GM19238 (cell line): ENCODE data around the gene GARS1.
"Not testable (repeated sequence)": the region's sequence is repeated elsewhere in the genome, so short reads cannot be mapped to it uniquely, and the experiment has no call there.

Experiments used
- DNase-seq: peaks from one replicate; pipeline ENCODE4 v3.0.0; 2011; ENCODE audit warnings: low spot score; ENCODE audit not compliant: insufficient read length

Gene GARS1

GRCh38 chr7:30572212-30572841 lies 22.4 kb upstream of the GARS1 start:
- no peak for DNase-seq

DNA sequence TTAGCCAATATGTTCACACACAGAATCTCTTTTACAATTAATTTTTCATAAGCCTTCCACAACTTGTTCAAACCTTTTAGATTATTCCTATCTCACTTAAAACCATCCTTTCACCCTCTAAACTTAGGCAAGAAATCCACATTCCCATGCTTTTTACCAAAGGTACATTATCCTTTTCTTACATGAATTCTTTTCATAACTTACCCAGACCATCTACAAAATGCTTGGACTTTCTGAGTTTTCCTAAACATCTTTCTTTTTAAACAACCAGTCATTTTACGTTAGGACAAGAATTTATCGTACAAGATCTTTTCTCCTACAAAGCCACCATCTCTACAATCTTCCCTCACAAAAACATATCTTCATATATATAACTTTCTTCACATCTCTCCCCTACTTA lies 18.8 kb upstream of the GARS1 start:
- DNase-seq, result no peak

DNA sequence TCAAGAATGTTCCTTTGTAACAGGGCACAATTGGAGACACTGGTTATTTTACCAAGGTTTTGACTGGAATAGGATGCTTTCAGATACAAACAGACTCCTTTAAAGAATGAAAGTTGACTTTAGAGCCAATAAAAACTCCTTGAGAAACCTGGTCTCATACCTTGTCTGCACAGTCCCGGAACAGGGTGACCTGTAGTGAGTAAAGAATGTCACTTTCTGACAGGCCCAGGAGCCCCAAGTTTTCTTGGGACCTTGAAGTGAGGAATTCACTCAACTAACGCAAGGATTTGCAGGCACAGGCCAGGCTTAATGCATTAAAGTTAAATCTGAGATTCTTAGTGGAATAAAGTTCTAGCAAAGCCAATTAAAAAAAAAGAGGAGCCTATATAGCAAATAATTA lies 11.5 kb upstream of the GARS1 start:
- DNase-seq, result no peak

DNA sequence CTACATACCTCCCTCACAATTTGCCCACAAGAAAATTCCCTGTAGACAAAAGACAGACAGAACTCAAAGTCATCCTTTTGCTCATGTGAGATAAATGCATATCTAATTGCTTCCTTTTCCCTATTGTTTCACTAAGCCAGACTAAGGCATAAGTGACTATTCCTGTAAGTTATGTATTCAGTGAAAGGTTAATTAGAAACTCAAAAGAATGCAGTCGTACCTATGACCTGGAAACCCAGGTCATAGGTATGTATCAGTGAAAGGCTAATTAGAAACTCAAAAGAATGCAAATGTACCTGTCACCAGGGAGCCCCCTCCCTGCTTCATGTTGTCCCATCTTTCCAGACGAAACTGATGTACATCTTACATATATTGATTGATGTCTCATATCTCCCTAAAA lies 10.3 kb upstream of the GARS1 start:
- DNase-seq, result no peak

DNA sequence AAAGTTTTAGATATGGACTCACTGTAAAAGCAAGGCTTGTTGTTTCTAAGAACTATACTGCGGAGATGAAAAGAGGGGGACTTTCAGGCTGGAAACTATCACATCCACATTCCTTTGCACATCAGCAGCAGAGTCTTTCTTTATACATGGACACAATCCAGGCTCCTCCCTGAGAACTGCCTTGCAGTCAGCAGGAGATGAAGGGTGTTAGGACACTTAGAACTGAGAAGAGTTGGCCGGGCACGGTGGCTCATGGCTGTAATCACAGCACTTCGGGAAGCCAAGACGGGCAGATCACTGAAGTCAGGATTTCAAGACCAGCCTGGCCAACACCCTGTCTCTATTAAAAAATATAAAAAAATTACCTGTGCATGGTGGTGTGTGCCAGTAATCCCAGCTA lies 9.7 kb upstream of the GARS1 start:
- no peak for DNase-seq

DNA sequence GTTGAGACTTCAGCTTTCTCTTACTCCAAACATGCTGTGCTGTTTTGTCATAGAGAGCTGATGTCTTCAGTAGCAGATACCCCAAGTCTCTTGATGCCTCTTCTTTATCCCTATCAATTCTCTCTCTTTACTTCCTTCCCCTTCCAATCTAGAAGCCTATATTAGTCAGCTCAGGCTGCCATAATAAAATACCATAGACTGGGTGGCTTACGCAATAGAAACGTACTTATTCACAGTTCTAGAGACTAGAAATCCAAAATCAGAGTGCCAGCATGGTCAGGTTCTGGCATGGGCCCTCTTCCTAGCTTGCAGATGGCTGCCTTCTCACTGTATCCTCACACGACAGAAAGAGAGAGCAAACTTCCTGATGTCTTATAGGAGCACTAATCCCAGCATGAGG lies 9.0 kb upstream of the GARS1 start:
- DNase-seq, result no peak

- not testable (repeated sequence) for DNase-seq
Measured at GRCh38 chr7:30587547-30587946, 7.1 kb upstream of the GARS1 start.

DNA sequence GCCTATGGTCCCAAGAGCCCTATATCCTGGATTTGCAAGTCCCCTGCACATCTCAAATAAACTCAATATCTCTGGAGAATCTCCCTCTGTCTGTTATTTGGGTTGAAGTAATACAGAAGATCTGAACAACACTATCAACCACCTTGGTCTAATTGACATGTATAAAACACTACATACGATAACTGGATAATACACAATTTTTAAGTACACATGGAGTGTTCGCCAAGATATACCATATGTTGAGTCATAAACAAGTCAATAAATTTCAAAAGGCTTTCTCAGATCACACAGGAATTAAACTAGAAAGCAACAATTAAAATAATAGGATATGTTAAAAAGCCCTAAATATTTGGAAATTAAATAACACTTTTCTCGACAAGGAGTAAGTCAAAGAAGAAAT lies 5.6 kb upstream of the GARS1 start:
- no peak for DNase-seq

GRCh38 chr7:30594048-30594539 lies 584 bp upstream of the GARS1 start:
- peak; percentile 19 for DNase-seq

- DNase-seq, result no peak
Measured at GRCh38 chr7:30595436-30596013, 847 bp downstream of the GARS1 start.

DNA sequence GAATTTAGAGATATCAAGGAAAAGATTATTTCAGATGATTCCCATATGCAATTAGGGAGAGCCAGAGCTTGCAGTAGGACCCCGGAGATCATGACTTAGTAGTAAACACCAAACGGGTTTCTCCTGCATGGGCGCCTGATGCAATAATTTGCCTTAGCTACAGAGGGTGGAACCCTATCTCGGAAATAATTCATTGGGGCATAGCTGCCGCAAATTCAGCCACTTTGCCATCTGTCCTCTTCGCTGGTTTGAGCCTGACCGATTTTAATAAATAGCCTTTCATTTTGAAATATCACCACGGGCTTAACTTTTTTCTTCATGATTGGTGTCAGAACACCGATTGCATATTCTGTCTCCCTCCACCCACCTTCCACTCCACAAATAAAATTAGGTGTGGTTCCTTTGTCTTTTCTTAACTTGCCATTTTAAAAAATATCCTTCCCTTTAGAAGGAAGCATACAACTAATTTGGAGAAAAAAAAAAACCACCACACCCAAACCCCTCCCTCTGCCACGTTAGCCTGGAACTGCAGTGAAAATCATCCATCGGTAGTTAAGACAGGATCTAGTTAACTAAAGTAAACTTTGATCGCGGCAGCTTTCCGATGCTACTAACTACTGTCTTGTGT lies 1.4 kb downstream of the GARS1 start:
- no peak for DNase-seq

- DNase-seq, result no peak
Measured at GRCh38 chr7:30596721-30597120, 2.0 kb downstream of the GARS1 start.

GRCh38 chr7:30598121-30598876 lies 3.6 kb downstream of the GARS1 start:
- DNase-seq, result no peak

DNA sequence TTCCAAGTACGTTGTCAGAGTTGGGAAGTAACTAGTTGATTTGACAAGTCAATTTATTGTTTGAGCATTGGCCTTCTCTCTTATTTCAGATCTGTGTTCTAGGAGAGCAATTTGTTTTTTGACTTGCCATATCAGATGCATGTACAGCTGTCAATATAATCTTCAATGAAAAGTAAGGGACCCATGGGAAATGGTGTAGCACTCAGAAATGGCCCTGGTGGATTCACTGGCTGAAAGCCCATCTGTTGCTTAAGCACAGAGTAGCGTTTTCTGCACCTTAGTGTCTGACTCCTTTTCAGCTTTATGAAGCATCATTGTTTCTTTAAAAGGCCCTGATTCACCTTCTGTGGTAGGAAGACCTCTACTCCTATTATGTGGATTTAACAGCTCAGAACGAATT lies 10.2 kb downstream of the GARS1 start:
- no peak for DNase-seq

DNA sequence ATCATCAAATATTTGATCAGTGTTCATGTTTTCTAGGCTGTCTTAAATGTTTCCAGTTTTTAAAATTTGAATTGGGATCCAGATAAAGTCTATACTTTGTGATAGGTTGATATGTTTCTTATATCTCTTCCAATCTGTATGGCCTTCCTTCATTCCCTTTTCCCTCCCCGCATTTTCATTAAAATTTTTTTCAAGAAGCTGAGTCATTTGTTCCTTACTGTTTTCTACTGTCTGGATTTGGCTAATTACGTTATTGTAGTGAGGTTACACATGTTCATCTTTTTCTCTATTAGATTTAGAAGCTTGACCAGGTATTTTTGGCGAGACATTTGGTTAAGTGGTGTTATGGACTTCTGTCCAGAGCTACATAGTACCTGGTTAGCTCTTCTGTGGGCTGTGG lies 11.2 kb downstream of the GARS1 start:
- DNase-seq, result no peak

DNA sequence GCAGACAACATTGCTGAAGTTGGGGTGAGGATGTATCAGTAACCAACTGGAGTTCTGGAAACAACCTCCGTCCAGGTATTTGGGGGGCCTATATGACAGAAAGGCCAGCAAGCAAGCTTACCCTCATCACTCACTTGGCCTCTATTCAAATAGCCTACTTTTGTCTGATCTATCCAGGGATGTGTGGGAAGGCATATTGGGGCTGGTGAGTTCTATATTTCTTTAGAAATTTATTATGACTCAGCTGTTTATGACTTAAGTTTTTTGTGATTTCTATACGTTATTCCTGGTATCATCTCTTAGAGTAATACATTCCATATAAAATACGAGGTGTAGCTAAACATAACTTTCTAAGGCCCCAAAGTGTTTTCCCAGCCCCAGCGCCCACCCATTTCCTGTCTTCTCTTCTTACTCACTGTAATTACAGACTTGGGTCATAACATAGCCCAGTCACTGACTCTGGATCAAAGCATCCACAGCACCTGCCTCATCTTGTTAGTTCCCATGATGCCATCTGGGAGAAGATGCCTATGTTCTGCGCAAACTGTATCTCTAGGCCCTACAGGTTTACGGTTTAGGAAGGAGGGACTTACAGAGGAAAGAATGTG lies 18.1 kb downstream of the GARS1 start:
- no peak for DNase-seq

GRCh38 chr7:30613366-30614325 lies 19.0 kb downstream of the GARS1 start:
- no peak for DNase-seq

DNA sequence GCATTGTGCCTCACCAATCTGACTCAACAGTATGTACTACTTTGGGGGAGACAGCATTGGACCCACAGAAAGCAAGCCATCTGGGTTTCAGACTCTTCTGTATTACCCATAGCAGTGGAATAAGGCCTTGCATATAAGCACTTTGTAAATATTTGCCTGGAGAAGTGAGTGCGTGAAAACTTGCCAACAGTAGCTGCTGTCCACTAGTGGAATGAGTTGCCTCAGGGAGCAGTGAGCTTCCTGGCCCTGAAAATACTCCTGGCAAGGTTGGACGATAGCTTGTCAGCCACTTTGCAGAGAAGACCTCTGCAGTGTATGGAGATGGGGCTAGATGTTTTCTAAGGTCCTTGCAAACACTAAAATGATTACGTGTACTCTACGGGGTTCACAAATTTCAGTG lies 21.6 kb downstream of the GARS1 start:
- no peak for DNase-seq

DNA sequence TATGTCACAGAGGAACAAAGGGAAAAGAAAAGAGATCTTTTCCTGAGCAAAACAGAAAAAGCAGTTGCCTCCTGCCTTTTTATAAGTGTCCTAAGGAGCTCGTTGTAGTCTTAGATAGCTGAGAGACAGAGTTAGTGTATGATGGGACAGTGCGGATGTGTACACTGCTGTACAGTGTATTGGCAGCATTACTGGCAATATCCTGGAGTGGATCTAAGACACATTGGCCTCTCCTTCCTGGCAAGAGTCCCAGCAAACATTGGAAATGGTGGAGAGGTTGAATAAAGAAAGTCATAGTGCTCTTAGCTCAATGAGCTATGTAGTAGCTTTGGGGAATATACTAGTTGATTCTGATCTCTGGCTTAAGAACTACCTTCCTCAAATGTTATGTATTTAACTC lies 22.7 kb downstream of the GARS1 start:
- no peak for DNase-seq

DNA sequence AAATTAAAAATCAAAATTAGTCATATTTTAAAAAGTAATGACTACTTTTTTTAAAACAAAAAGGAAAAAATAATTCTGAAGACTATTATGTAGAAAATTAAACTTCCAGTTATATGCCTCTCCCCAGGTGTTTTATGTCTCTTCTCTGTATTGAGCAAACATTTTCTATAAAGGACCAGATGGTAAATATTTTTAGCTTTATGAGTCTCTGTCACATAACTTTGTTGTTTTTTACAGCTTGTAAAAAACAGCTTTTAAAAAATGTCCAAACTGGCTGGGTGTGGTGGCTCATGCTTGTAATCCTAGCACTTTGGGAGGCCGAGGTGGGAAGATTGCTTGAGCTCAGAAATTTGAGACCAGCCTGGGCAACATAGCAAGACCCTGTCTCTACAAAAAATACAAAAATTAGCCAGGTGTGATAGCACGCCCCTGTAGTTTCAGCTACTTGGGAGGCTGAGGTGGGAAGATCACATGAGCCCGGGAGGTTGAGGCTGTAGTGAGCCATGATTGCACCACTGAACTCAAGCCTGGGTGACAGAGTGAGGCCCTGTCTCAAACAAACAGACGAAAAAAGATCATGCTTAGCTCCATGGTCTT lies 23.5 kb downstream of the GARS1 start:
- no peak for DNase-seq
